ENCODE results near the gene PRIM2.
"Not testable (repeated sequence)": the region's sequence is repeated elsewhere in the genome, so short reads cannot be mapped to it uniquely, and the experiment has no call there.

The PRIM2 gene

DNA sequence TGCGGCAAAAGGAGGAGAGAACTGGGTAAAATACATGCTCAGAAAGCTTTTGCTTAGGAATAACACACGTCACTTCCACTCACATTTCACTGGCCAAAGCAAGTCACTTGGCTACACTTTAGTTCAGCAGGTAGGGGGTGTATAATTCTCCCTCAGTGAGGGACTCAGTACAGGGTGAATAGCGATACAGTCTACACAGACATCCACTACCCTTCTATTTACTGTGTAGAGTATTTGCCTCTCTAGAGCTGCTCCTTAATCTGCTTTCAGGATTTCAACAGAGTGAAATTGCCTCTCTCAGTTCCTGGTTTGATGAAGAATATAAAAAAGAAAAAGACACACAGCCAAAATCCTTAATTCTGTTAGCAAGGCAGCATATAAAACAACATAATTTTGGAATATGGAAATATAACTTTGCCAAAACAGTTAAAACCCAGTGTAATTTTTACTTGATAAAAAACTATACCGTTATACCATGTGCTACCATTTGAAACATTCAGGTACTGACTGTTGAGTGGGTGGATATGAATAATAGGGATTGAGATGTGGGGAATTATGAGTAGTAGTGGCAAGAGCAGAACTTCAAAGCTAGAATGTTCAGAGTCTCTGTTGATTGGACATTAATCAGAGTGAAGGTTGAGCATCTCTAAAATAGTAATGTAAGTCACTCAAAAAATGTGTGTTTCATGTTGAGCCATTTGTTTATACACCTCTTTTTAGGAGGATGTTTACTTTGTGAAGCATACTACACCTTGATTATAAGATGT, 51.7 kb downstream of the PRIM2 start:
- DNase-seq = not testable (repeated sequence)

DNA sequence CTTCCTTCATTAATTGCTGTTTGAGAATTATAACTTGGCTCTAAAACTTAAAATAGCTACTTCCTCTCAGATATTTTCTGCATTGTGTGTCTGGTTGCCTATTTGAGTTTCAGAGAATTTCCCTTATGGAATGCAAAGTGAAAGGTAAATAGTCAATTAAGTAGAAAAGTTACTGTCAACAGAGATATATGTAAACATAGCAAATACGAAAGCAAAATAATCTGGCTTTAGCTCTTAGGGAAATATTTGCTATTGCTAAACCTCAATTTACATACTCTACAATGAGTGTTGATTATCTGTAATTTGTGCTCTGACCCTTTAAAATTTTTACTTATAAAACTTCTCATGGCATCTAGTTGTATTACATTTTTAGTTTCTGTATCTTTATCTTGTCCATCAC, 54.3 kb downstream of the PRIM2 start:
- not testable (repeated sequence) for DNase-seq

- DNase-seq = not testable (repeated sequence)
Measured at GRCh38 chr6:57374764-57375163, 57.3 kb downstream of the PRIM2 start.

GRCh38 chr6:57376083-57376482, 58.7 kb downstream of the PRIM2 start:
- DNase-seq = not testable (repeated sequence)

DNA sequence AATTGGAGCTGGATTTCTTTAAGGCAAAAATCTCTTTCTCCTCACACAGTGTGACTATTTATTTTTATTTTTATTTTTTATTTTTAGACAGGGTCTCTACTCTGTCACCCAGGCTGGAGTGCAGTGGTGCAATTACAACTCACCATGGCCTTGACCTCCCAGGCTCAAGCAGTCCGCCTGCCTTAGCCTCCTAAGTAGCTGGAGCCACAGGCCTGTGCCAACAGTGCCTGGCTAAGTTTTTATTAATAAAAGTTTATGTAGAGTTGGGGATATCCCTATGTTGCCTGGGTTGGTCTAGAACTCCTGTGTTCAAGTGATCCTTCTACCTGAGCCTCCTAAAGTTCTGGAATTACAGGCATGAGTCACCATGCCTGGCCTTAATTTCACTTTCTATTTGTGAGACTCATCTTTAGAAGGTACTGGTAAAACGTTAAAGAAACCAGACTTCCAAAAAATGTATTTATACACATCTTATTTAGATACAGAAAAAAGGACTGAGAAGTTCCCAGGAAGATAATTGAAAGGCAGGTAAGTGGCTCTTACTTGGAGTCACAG, 71.7 kb downstream of the PRIM2 start:
- DNase-seq = not testable (repeated sequence)

DNA sequence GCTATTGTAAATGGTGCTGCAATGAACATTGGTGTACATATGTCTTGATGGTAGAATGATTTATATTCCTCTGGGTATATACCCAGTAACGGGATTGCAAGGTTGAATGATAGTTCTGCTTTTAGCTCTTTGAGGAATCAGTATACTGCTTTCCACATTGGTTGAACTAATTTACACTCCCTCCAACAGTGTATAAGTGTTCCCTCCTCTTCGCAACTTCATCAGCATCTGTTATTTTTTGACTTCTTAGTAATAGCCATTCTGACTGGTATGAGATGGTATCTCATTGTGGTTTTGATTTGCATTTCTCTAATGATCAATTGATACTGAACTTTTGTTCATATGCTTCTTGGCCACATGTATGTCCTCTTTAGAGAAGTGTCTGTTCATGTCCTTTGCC, 73.4 kb downstream of the PRIM2 start:
- not testable (repeated sequence) for DNase-seq

- DNase-seq = not testable (repeated sequence)
Measured at GRCh38 chr6:57392047-57392446, 74.6 kb downstream of the PRIM2 start.

DNA sequence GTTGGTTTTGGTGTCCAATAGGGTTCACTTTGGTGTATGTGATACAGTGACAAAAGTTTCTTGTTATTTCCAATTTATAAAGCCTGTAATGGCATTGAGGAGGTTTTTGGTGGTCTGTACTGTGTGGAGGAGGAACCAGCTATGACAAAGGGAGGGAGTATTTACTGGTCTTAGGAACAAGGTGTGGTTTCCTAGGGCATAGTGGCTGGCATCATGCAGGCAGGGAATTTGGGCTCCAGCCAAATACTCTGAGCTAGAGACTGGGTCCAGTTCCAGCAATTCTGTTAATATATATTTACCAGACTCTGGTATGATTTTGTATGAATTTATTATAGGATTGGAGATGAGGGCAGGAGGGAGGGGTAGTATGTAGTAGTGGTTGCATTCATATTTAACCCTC, 101.9 kb downstream of the PRIM2 start:
- peak in 1 of 2 experiments; percentile 35 for DNase-seq

- DNase-seq = no peak
Measured at GRCh38 chr6:57421503-57421902, 104.1 kb downstream of the PRIM2 start.

DNA sequence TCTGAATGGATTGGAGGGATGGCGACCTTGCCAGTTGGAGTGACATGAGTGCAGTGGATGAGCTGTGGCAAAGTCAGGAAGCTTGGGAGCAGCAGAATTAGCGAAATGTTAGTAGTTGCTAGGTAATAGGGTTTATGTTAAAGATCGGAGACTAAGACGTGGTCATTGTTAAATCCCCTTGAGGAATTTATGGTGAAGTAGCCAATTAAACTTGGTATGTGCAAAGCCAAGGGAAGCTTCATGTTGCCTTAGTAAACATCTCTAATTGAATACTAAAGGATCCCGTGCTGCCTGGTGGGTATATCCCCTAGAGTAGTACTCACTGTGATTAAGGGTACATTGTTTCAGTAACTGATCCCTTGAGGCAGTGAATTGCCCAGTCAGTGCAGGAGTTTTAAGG, 106.0 kb downstream of the PRIM2 start:
- no peak for DNase-seq

- DNase-seq = not testable (repeated sequence)
Measured at GRCh38 chr6:57431742-57432141, 114.3 kb downstream of the PRIM2 start.

DNA sequence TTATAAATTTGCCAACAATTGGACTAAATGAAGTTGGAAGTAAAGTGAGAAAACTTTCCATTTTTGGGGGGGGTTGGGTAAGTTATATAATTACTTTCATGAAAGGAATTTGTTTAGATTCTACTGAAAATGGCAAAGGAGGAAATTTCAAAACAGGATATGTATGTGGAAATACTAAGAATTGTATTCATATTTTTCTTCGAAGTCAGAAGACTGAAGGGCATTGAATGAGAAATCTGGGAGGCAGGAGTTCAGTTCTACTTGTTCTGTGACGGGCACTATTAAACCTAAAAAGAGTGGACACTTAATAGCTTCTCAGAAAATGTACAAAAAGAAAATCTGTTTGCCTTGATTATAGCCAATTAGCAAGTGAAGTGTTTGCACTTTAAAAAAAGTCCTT, 114.7 kb downstream of the PRIM2 start:
- no peak for DNase-seq

- DNase-seq = no peak
Measured at GRCh38 chr6:57432919-57433684, 115.7 kb downstream of the PRIM2 start.

DNA sequence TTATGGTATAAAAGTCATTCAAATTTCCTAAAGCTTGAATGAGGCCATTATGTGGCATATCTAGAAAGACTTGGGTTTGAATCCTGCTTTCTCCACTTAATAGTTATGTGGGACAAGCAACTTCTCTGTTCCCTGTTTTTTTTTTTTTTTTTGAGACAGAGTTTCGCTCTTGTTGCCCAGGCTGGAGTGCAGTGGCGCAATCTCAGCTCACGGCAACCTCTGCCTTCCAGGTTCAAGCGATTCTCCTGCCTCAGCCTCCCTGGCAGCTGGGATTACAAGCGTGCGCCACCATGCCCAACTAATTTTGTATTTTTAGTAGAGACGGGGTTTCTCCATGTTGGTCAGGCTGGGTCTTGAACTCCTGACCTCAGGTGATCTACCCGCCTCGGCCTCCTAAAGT, 116.4 kb downstream of the PRIM2 start:
- DNase-seq = not testable (repeated sequence)

- DNase-seq = no peak
Measured at GRCh38 chr6:57434944-57435343, 117.5 kb downstream of the PRIM2 start.

- no peak for DNase-seq
Measured at GRCh38 chr6:57435475-57436160, 118.2 kb downstream of the PRIM2 start.

GRCh38 chr6:57440735-57441134, 123.3 kb downstream of the PRIM2 start:
- not testable (repeated sequence) for DNase-seq

DNA sequence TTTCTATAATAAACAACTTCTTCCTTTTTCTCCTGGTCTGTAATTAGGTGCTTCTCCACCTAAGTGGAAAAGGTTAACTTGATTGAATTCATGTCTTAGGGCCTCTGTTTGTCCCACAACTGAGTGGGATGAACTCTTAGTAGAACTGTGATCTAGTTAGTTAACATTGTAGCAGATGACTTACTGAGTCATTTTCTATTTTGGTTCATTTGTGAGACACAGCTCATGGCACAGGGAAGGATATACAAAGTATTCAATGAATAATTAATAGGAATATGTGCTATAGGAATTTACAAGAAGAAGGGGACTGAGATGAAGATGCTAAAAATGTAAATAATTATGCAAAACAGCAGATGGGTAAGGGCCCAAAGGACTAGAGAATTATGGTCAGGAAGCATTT, 124.7 kb downstream of the PRIM2 start:
- not testable (repeated sequence) for DNase-seq

DNA sequence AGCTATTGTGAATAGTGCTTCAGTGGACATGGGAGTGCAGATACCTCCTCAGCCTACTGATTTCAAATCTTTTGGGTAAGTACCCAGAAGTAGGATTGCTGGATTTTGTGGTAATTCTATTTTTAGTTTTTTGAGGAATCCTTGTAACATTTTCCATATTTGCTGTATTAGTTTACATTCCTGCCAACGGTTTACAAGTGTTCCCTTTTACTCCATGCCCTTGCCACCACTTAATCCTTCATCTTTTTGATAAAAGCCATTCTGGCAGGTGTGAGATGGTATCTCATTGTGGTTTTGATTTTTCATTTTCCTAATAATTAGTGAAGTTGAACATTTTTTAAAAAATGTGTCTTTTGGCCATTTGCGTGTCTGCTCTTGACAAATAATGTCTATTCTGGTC, 125.8 kb downstream of the PRIM2 start:
- DNase-seq = not testable (repeated sequence)

GRCh38 chr6:57444787-57445186, 127.4 kb downstream of the PRIM2 start:
- not testable (repeated sequence) for DNase-seq

DNA sequence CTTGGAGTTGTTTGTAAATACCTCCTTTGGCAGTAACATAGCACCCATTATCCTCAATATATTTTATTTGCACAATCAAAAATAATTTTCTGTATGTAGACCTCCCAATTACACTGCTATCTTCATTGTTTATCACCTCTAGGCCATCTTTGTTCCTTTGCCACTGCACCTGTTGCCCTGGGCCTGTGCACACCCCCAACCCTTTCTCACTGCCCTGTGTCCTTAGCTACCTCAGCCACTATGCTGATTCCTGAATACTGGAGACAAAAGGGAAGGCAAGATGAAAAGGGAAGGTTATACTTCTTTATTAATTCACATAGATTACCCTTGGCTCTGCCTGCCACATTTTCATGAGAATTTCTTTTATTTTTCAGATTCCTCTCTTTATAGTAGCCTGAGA, 127.9 kb downstream of the PRIM2 start:
- not testable (repeated sequence) for DNase-seq

- not testable (repeated sequence) for DNase-seq
Measured at GRCh38 chr6:57445790-57446468, 128.5 kb downstream of the PRIM2 start.

Measured in NCI-H446 (cell line).